Tibial artery (tissue), 4 donors: Measurements from ENCODE around the gene ATMIN.

Experiments
- DNase-seq, 2 donors: peaks; one replicate each; pipeline ENCODE4 v3.0.0-alpha.2; 2019
- H3K27ac ChIP-seq, 2 donors: fragments of 200-600 bp; sonication (generic) in 1 of 2; 1 replicate in 1 of 2; 2 replicates in 1 of 2; pipeline ENCODE4 v1.5.1; 2018 to 2019; ENCODE audit warnings: mild to moderate bottlenecking in 1 of 2
- H3K27me3 ChIP-seq, 2 donors: fragments of 200-600 bp; sonication (generic) in 1 of 2; one replicate each; pipeline versions ENCODE4 v1.5.1 to v1.6.0; 2016 to 2019
- H3K36me3 ChIP-seq, 3 donors: fragments of 200-600 bp; sonication (generic) in 2 of 3; one replicate each; pipeline ENCODE4 v1.5.1; 2016 to 2019; ENCODE audit warnings: mild to moderate bottlenecking in 2 of 3
- H3K4me1 ChIP-seq, 4 donors: fragments of 200-600 bp; sonication (generic) in 2 of 4; 1 replicate in 3 of 4; 2 replicates in 1 of 4; pipeline ENCODE4 v1.5.1; 2016 to 2019
- H3K4me3 ChIP-seq, 2 donors: fragments of 200-600 bp; sonication (generic) in 1 of 2; 1 replicate in 1 of 2; 2 replicates in 1 of 2; pipeline ENCODE4 v1.5.1; 2018 to 2019; ENCODE audit warnings: mild to moderate bottlenecking in 2 of 2
- H3K9me3 ChIP-seq, 3 donors: fragments of 200-600 bp; sonication (generic) in 1 of 3; one replicate each; pipeline ENCODE4 v1.5.1; 2016 to 2019
- CTCF ChIP-seq, 2 experiments: fragments of 200-600 bp in 1 of 2; fragments of 450-650 bp in 1 of 2; IDR thresholded peaks; one replicate each; pipeline ENCODE4 v1.5.1; 2017 to 2019; ENCODE audit warnings: antibody characterized with exemption in 2 of 2, mild to moderate bottlenecking in 1 of 2, moderate library complexity in 1 of 2
- intact Hi-C: fragments of 100-400 bp; cut with DNase I; formaldehyde crosslinking; loops from one replicate; pipeline ENCODE4 v1.15.0; 2023; ENCODE audit warnings: low total_unique reads

Gene ATMIN

DNA sequence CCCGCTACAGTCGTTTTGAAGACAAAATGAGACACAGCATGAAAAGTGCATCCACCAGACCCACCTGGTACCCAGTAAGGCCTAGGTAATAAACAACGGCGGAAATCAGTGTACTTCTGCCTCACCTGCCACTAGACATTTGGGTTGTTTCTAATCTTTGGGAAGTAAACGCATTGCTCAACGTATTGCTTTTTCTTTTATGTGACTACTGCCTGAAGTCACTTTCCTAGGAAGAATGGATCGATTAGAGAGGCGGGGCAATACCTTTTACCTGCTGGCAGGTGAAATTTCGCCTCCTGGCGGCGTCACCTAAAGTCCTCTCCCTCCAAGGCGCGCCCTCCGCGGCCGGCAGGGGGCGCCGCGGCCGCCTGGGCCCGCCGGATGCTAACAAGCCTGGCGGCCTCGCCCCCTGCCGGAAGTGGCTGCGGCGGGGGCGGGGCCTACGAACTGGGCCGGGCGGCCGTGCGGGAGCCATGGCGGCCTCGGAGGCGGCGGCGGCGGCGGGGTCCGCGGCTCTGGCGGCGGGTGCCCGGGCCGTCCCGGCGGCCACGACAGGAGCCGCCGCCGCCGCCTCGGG is at the start of gene ATMIN:
TSS of gene ATMIN (plus strand) at position 445 of the 577 bp plus-strand sequence. CDS start at position 474, 29 bp downstream.
- peaks cover 0 to 9% (median 0%) of the 10 kb centered on the region in 3 donors for H3K36me3 ChIP-seq
- peak; percentile 80 to 89 for DNase-seq
- H3K4me1 ChIP-seq, result peaks cover 0 to 34% (median 15%) of the 10 kb centered on the region in 4 donors
- intact Hi-C loops, result loop anchor here (10.0 kb wide), 1 partner anchor 49 kb away; no protein-coding TSS in a partner anchor
- peak within 1 kb of the TSS; percentile 62 to 75 for H3K27ac ChIP-seq
- TF ChIP-seq CTCF (IDR thresholded peaks at IDR 0.05), result peak; percentile 92 to 98
- no peaks in the 10 kb centered on the region for H3K27me3 ChIP-seq
- H3K9me3 ChIP-seq, result no peaks in the 10 kb centered on the region
- H3K4me3 ChIP-seq, result peak within 1 kb of the TSS; percentile 70 to 84

DNA sequence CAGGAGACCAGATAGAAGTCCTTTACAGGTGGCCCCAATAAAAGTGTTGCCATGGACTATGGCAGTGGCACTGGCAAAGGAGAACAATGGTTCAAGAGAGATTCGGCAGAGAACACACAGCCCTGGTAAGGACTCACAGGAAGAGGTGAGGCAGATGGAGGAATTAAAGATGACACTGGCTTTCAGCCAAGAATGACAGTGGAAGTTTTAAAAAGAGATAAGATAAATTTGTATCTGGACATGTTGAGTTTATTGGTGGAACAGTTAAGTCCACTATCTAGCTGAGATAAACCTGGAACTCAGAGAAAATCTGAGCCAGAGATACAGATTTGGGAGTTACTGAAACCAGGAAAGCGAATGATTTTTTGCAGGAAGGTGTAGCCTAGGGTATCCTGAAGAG is 49.1 kb upstream of the ATMIN start:
- Histone ChIP-seq H3K9me3 (no peaks in the 10 kb centered on the region), H3K4me3 (no peak overlapping the region), H3K27ac (no peak overlapping the region), H3K4me1 (no peaks in the 10 kb centered on the region), H3K36me3 (no peaks in the 10 kb centered on the region), H3K27me3 (no peaks in the 10 kb centered on the region)
- TF ChIP-seq CTCF (IDR thresholded peaks at IDR 0.05), result no peak
- no peak for DNase-seq
- intact Hi-C loops, result no loop called here

DNA sequence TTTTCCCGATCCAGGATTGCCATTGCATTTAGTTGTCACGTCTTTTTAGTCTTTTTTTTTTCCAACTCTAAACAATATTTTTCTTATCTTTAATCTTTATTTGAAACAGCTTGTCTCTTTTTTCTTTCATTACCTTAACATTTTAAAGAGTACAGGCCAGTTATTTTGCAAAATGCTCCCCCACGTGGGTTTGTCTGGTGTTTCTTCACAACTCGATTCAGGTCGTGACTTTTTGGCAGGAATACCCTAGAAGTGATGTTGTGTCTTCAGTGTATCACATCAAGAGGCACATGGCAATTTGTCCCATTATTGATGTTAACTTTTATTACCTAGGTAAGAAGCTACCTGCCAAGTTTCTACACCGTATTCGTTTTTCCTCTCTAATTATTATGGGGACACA is 46.9 kb upstream of the ATMIN start:
- H3K4me3 ChIP-seq, result no peak overlapping the region
- H3K36me3 ChIP-seq, result no peaks in the 10 kb centered on the region
- peaks cover 0 to 4% (median 0%) of the 10 kb centered on the region in 4 donors for H3K4me1 ChIP-seq
- DNase-seq, result no peak
- intact Hi-C loops, result no loop called here
- no peak for TF ChIP-seq CTCF (IDR thresholded peaks at IDR 0.05)
- H3K27me3 ChIP-seq, result no peaks in the 10 kb centered on the region
- no peak overlapping the region for H3K27ac ChIP-seq
- H3K9me3 ChIP-seq, result no peaks in the 10 kb centered on the region

DNA sequence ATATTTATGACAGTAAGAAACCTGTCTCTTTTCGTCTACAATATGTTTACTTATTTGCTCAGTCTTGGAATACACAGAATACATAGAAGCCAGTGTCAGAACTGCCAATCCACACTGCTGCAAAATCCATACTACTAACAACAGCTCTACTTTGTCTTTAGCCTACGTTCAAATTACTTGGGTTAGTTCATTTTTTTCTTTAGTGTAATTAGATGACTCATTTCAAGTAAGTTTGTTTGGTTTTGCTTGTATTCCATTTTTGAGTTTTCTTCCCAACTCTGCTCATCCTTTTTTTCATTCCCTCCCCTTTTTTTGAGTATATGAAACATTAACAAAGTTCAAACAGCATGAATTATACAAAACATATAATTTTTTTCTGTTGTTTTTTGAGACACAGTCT is 45.8 kb upstream of the ATMIN start:
- DNase-seq, result no peak
- Histone ChIP-seq H3K9me3 (no peaks in the 10 kb centered on the region), H3K36me3 (no peaks in the 10 kb centered on the region), H3K4me3 (no peak overlapping the region), H3K4me1 (peaks cover 0 to 7% (median 0%) of the 10 kb centered on the region in 4 donors), H3K27ac (no peak overlapping the region), H3K27me3 (no peaks in the 10 kb centered on the region)
- intact Hi-C loops, result loop anchor here (10.0 kb wide), 1 partner anchor 55 kb away; no protein-coding TSS in a partner anchor
- no peak for TF ChIP-seq CTCF (IDR thresholded peaks at IDR 0.05)

DNA sequence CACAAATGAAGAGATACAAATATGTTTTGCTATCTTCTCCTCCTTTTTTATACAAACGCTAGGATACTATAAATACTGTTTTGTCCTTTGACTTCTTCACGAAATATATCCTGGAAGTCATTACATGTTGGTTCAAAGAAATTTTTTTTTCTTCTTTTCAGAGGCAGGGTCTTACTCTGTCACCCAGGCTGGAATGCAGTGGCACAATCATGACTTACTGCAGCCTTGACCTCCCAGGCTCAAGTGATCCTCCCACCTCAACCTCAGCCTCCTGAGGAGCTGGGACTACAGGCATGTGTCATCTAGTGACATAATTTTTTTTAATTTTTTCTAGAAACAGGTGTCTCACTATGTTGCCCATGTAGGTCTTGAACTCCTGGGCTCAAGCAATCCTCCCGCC is 45.1 kb upstream of the ATMIN start:
- H3K4me1 ChIP-seq, result peaks cover 0 to 7% (median 0%) of the 10 kb centered on the region in 4 donors
- no peak overlapping the region for H3K4me3 ChIP-seq
- no peak for DNase-seq
- no peak for TF ChIP-seq CTCF (IDR thresholded peaks at IDR 0.05)
- no peaks in the 10 kb centered on the region for H3K9me3 ChIP-seq
- H3K27me3 ChIP-seq, result no peaks in the 10 kb centered on the region
- intact Hi-C loops, result loop anchor here (10.0 kb wide), 1 partner anchor 56 kb away; no protein-coding TSS in a partner anchor
- H3K36me3 ChIP-seq, result no peaks in the 10 kb centered on the region
- H3K27ac ChIP-seq, result no peak overlapping the region
